Suprapubic skin (tissue), 3 donors: ENCODE measurements around the gene CCS.

ENCODE experiments used
- CTCF ChIP-seq, 2 donors: fragments of 200-600 bp in 1 of 2; fragments of 450-650 bp in 1 of 2; sonication (generic) in 1 of 2; IDR thresholded peaks; one replicate each; pipeline ENCODE4 v1.5.1; 2016 to 2019; ENCODE audit warnings: antibody characterized with exemption in 2 of 2, mild to moderate bottlenecking in 1 of 2, moderate library complexity in 1 of 2
- POLR2A ChIP-seq, 2 donors: fragments of 450-650 bp; IDR thresholded peaks; one replicate each; pipeline ENCODE4 v1.6.1; 2017; ENCODE audit warnings: antibody characterized with exemption in 2 of 2, mild to moderate bottlenecking in 2 of 2, moderate library complexity in 2 of 2

GRCh38 chr11:66652651-66653050 lies 59.7 kb downstream of the CCS start:
- TF ChIP-seq CTCF (IDR thresholded peaks at IDR 0.05) (no peak), POLR2A (IDR thresholded peaks at IDR 0.05) (no peak)
